ENCODE measurements around the gene IL17RE. TPM values are rescaled to one million over a fixed set of nuclear protein-coding genes. Genes with fewer than 3 reads are reported as not detected.

Gene IL17RE
- total and polyA plus RNA-seq, 9 of the 15 experiments (the other 6 are each of a cell fraction or from before 2014, with no cell fraction given): 0.32 to 1.9 (median 0.51) TPM; not detected in 4

DNA sequence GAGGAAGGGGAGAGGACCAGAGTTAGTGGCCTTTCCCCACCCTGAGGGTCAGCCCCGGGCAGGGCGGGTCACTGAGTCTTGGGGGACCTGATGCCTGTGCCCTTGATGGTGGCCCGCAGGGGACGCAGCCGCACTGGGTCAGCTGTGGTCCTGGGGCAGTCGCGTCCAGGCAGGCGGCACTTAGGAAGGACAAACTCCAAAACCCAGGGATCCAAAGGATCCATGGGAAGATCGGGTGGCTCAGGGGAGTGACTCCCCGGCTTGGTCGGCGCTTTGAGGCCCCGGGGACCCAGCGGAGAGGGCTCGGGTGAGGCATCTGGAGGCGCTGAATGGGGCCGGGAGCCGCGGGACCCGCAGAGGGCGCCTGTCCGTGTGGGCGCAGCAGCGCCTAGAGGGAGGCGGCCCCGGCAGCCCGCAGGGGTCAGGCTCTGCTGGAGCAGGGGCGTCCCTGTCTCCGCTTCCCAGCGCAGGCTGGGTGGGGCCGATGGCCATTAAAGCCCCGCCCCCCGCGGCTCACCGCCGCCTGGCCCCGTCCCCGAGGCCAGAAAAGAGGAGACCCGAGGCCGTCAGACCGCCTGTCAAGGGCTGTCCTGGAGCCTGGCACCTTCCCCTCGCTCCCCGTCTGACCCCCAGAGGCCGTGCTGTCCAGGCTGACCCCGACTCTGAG lies 40.1 kb upstream of the IL17RE start (continued):
- TF ChIP-seq XRCC5 (IDR thresholded peaks at IDR 0.05; ENCODE audit: low read depth, low read length): peak; percentile 55
- peak; percentile 29 for TF ChIP-seq HMGN3 (IDR thresholded peaks at IDR 0.05; ENCODE audit: borderline replicate concordance, extremely low read depth, insufficient read length, low read depth, low read length)
- TF ChIP-seq, protein P1, sequence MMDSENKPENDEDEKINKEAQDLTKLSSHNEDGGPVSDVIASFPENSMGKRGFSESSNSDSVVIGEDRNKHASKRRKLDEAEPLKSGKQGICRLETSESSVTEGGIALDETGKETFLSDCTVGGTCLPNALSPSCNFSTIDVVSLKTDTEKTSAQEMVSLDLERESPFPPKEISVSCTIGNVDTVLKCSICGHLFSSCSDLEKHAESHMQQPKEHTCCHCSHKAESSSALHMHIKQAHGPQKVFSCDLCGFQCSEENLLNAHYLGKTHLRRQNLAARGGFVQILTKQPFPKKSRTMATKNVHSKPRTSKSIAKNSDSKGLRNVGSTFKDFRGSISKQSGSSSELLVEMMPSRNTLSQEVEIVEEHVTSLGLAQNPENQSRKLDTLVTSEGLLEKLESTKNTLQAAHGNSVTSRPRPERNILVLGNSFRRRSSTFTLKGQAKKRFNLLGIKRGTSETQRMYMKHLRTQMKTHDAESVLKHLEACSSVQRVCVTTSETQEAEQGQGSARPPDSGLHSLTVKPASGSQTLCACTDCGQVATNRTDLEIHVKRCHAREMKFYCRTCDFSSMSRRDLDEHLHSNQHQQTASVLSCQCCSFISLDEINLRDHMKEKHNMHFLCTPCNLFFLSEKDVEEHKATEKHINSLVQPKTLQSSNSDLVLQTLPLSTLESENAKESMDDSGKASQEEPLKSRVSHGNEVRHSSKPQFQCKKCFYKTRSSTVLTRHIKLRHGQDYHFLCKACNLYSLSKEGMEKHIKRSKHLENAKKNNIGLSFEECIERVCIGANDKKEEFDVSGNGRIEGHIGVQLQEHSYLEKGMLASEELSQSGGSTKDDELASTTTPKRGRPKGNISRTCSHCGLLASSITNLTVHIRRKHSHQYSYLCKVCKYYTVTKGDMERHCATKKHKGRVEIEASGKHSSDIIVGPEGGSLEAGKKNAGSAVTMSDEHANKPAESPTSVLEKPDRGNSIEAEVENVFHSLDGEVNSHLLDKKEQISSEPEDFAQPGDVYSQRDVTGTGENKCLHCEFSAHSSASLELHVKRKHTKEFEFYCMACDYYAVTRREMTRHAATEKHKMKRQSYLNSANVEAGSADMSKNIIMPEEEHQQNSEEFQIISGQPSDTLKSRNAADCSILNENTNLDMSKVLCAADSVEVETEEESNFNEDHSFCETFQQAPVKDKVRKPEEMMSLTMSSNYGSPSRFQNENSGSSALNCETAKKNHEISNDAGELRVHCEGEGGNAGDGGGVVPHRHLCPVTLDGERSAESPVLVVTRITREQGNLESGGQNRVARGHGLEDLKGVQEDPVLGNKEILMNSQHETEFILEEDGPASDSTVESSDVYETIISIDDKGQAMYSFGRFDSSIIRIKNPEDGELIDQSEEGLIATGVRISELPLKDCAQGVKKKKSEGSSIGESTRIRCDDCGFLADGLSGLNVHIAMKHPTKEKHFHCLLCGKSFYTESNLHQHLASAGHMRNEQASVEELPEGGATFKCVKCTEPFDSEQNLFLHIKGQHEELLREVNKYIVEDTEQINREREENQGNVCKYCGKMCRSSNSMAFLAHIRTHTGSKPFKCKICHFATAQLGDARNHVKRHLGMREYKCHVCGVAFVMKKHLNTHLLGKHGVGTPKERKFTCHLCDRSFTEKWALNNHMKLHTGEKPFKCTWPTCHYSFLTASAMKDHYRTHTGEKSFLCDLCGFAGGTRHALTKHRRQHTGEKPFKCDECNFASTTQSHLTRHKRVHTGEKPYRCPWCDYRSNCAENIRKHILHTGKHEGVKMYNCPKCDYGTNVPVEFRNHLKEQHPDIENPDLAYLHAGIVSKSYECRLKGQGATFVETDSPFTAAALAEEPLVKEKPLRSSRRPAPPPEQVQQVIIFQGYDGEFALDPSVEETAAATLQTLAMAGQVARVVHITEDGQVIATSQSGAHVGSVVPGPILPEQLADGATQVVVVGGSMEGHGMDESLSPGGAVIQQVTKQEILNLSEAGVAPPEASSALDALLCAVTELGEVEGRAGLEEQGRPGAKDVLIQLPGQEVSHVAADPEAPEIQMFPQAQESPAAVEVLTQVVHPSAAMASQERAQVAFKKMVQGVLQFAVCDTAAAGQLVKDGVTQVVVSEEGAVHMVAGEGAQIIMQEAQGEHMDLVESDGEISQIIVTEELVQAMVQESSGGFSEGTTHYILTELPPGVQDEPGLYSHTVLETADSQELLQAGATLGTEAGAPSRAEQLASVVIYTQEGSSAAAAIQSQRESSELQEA (IDR thresholded peaks at IDR 0.05; ENCODE audit: low read depth): peak; percentile 54; the same call in 1 of the 2 replicates
- no peak for TF ChIP-seq FOXJ3 (CRISPR knock-in tag; IDR thresholded peaks at IDR 0.05)
- peak; percentile 49; the same call in 1 of the 2 replicates for TF ChIP-seq BHLHE40 (IDR thresholded peaks at IDR 0.05; ENCODE audit: low read length)
- peak; percentile 89 for TF ChIP-seq CTBP1 (IDR thresholded peaks at IDR 0.05; ENCODE audit: borderline replicate concordance)
- no peak for TF ChIP-seq PHB2 (IDR thresholded peaks at IDR 0.05; ENCODE audit: low read depth)
- no peak for TF ChIP-seq HDAC3 (IDR thresholded peaks at IDR 0.05; ENCODE audit: borderline replicate concordance, partially characterized antibody)
- TF ChIP-seq ETS2 (tag; IDR thresholded peaks at IDR 0.05; ENCODE audit: borderline replicate concordance, poor library complexity, severe bottlenecking): no peak
- no peak for TF ChIP-seq TFE3 (CRISPR knock-in tag; IDR thresholded peaks at IDR 0.05)
- TF ChIP-seq MAZ (CRISPR knock-in tag; conservative IDR thresholded peaks at IDR 0.05 in 1 of 2, IDR thresholded peaks at IDR 0.05 in 1 of 2): peak; percentile 90 to 93
- peak in 1 of 2 experiments; percentile 84; a peak in 1 of 3 replicates for TF ChIP-seq CBX3 (IDR thresholded peaks at IDR 0.05; ENCODE audit: borderline replicate concordance in 1 of 2, low read length in 2 of 2)
- TF ChIP-seq HDGF (IDR thresholded peaks at IDR 0.05): peak; percentile 59; the same call in 1 of the 2 replicates
- TF ChIP-seq, protein P2, sequence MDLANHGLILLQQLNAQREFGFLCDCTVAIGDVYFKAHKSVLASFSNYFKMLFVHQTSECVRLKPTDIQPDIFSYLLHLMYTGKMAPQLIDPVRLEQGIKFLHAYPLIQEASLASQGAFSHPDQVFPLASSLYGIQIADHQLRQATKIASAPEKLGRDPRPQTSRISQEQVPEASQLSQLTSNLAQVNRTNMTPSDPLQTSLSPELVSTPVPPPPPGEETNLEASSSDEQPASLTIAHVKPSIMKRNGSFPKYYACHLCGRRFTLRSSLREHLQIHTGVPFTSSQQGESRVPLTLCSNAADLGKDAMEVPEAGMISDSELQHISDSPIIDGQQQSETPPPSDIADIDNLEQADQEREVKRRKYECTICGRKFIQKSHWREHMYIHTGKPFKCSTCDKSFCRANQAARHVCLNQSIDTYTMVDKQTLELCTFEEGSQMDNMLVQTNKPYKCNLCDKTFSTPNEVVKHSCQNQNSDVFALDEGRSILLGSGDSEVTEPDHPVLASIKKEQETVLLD (IDR thresholded peaks at IDR 0.05): no peak

Data from K562 (cell line).